Fibroblast of lung (primary cell): ENCODE results near the gene ACER3. TPM values are rescaled to one million over a fixed set of nuclear protein-coding genes. Genes with fewer than 3 reads are reported as not detected.

Source experiments
- DNase-seq, 2 donors: peaks; one replicate each; pipeline versions ENCODE4 v3.0.0 to v3.0.0-alpha.2; 2010; ENCODE audit warnings: low read depth in 2 of 2
- H2AFZ ChIP-seq: 2 replicates; pipeline ENCODE4 v1.5.1; 2012; ENCODE audit warnings: low read length, control low read depth, inconsistent platforms
- H3K27ac ChIP-seq: 2 replicates; pipeline ENCODE4 v1.5.1; 2011; ENCODE audit warnings: low read length, control low read depth; ENCODE audit not compliant: insufficient read depth
- H3K27me3 ChIP-seq: 2 replicates; pipeline ENCODE4 v1.5.1; 2011; ENCODE audit warnings: mild to moderate bottlenecking, low read length; ENCODE audit not compliant: control insufficient read depth, insufficient read depth
- H3K36me3 ChIP-seq: 2 replicates; pipeline ENCODE4 v1.5.1; 2011; ENCODE audit warnings: low read length; ENCODE audit not compliant: control insufficient read depth, insufficient read depth
- H3K4me1 ChIP-seq: 2 replicates; pipeline ENCODE4 v1.5.1; 2011; ENCODE audit warnings: low read length; ENCODE audit not compliant: control insufficient read depth, insufficient read depth; ENCODE audit errors: extremely low read depth
- H3K4me2 ChIP-seq: 2 replicates; pipeline ENCODE4 v1.5.1; 2011; ENCODE audit warnings: low read length, control low read depth; ENCODE audit not compliant: insufficient read depth; ENCODE audit errors: extremely low read depth
- H3K4me3 ChIP-seq, 4 experiments: fragments of 200-600 bp in 1 of 4; sonication (generic) in 1 of 4; replicated peaks in 1 of 4; 2 replicates each; pipeline ENCODE4 v1.5.1; 2011 to 2016; ENCODE audit warnings: low read length in 4 of 4, low read depth in 3 of 4, mild to moderate bottlenecking in 3 of 4, control low read depth in 2 of 4, inconsistent platforms in 1 of 4, mixed read lengths in 1 of 4; ENCODE audit not compliant: insufficient read depth in 1 of 4; ENCODE audit errors: control extremely low read depth in 1 of 4
- H3K79me2 ChIP-seq: 2 replicates; pipeline ENCODE4 v1.5.1; 2012; ENCODE audit warnings: mild to moderate bottlenecking, low read length, inconsistent platforms; ENCODE audit not compliant: control insufficient read depth, insufficient read depth
- H3K9ac ChIP-seq: 2 replicates; pipeline ENCODE4 v1.5.1; 2011; ENCODE audit warnings: mild to moderate bottlenecking, low read length, control low read depth; ENCODE audit not compliant: insufficient read depth
- H3K9me3 ChIP-seq: 2 replicates; pipeline ENCODE4 v1.5.1; 2012; ENCODE audit warnings: low read depth, low read length; ENCODE audit not compliant: control insufficient read depth, insufficient read depth
- H4K20me1 ChIP-seq: 2 replicates; pipeline ENCODE4 v1.5.1; 2011; ENCODE audit warnings: low read length; ENCODE audit not compliant: control insufficient read depth, insufficient read depth; ENCODE audit errors: extremely low read depth
- CTCF ChIP-seq, 2 donors: IDR thresholded peaks in 1 of 2; conservative IDR thresholded peaks in 1 of 2; 1 replicate in 1 of 2; 2 replicates in 1 of 2; pipeline ENCODE4 v1.5.1; 2011 to 2012; ENCODE audit warnings: low read length in 2 of 2, control low read depth in 1 of 2, inconsistent platforms in 1 of 2, low read depth in 1 of 2, mild to moderate bottlenecking in 1 of 2
- EZH2 ChIP-seq: IDR thresholded peaks from 2 replicates; pipeline ENCODE4 v1.5.1; 2012; ENCODE audit warnings: low read length, control low read depth, mild to moderate bottlenecking; ENCODE audit errors: missing control alignments
- polyA plus RNA-seq, 2 donors: library from polyadenylated mRNA; depleted of rRNA in 1 of 2; stranded (reverse) in 1 of 2; unstranded in 1 of 2; fragments of >200 nt; gene quantifications; 2 replicates each; pipeline ENCODE4 v1.2.1, GENCODE V29; 2011 to 2012; ENCODE audit warnings: missing spikeins in 1 of 2
- total RNA-seq: library from RNA; depleted of rRNA; stranded (reverse); fragments of >200 nt; gene quantifications from 2 replicates; pipeline ENCODE4 v1.2.1, GENCODE V29; 2014

ACER3 gene
- total and polyA plus RNA-seq, 2 donors (not counting 1 experiment from before 2014, with no cell fraction given), result 6.1 to 22.3 TPM

- Histone ChIP-seq H2AFZ (no peak overlapping the region), H3K36me3 (no peaks in the 10 kb centered on the region), H3K27me3 (no peaks in the 10 kb centered on the region), H3K9me3 (no peaks in the 10 kb centered on the region), H3K4me1 (no peaks in the 10 kb centered on the region), H3K4me2 (no peak overlapping the region), H3K79me2 (no peaks in the 10 kb centered on the region), H3K9ac (no peak overlapping the region), H3K27ac (no peak overlapping the region), H3K4me3 (no peak overlapping the region), H4K20me1 (no peaks in the 10 kb centered on the region)
- TF ChIP-seq CTCF (conservative IDR thresholded peaks at IDR 0.05 in 1 of 2, IDR thresholded peaks at IDR 0.05 in 1 of 2; ENCODE audit: low read depth in 1 of 2, low read length in 2 of 2) (no peak), EZH2 (no peak)
- no peak for DNase-seq
Observed at GRCh38 chr11:76891285-76891684, 30.6 kb downstream of the ACER3 start.

DNA sequence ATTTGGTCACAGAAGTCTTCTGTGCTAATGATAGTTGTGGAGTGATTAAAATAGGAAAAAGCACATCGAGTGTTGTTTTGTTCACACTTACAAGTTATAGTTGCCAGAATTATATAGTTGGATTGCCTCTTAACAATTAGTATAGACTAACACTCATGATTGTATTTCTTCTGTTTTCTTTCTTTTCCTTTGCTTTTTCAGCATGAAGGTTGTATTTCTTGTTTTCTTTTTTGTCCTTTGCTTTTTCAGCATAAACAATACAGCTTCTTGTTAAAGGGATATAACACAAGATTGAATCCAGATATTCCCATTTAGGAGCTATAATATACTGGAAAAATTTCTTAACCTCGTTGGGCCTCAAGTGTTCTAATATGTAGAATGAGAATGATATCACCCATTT lies 31.1 kb downstream of the ACER3 start:
- Histone ChIP-seq H3K4me2 (no peak overlapping the region), H3K79me2 (no peaks in the 10 kb centered on the region), H3K4me1 (no peaks in the 10 kb centered on the region), H3K9ac (no peak overlapping the region), H3K9me3 (no peaks in the 10 kb centered on the region), H2AFZ (no peak overlapping the region), H3K36me3 (no peaks in the 10 kb centered on the region), H4K20me1 (no peaks in the 10 kb centered on the region), H3K27ac (no peak overlapping the region), H3K4me3 (no peak overlapping the region), H3K27me3 (no peaks in the 10 kb centered on the region)
- no peak for DNase-seq
- TF ChIP-seq CTCF (conservative IDR thresholded peaks at IDR 0.05 in 1 of 2, IDR thresholded peaks at IDR 0.05 in 1 of 2; ENCODE audit: low read depth in 1 of 2, low read length in 2 of 2) (no peak), EZH2 (no peak)

- TF ChIP-seq CTCF (conservative IDR thresholded peaks at IDR 0.05 in 1 of 2, IDR thresholded peaks at IDR 0.05 in 1 of 2; ENCODE audit: low read depth in 1 of 2, low read length in 2 of 2) (no peak), EZH2 (no peak)
- no peaks in the 10 kb centered on the region for H3K79me2 ChIP-seq
- H3K27me3 ChIP-seq, result no peaks in the 10 kb centered on the region
- no peak for DNase-seq
- H4K20me1 ChIP-seq, result no peaks in the 10 kb centered on the region
- no peak overlapping the region for H3K4me2 ChIP-seq
- no peaks in the 10 kb centered on the region for H3K36me3 ChIP-seq
- H3K4me1 ChIP-seq, result no peaks in the 10 kb centered on the region
- no peaks in the 10 kb centered on the region for H3K9me3 ChIP-seq
- no peak overlapping the region for H3K27ac ChIP-seq
- H2AFZ ChIP-seq, result no peak overlapping the region
- H3K9ac ChIP-seq, result no peak overlapping the region
- no peak overlapping the region for H3K4me3 ChIP-seq
Observed at GRCh38 chr11:76892306-76892705, 31.6 kb downstream of the ACER3 start.
